DOHH2 (cell line): ENCODE measurements around the gene GNS.

Source experiments
- CTCF ChIP-seq: fragments of 200-600 bp; sonication (generic); IDR thresholded peaks from one replicate; pipeline ENCODE4 v1.5.1; 2014; ENCODE audit warnings: antibody characterized with exemption, mild to moderate bottlenecking, low read depth, low read length; ENCODE audit not compliant: poor library complexity, severe bottlenecking
- EZH2phosphoT487 ChIP-seq: fragments of 200-600 bp; sonication (generic); IDR thresholded peaks from 2 replicates; pipeline ENCODE4 v1.6.1; 2017; ENCODE audit warnings: borderline replicate concordance, mild to moderate bottlenecking, antibody characterized with exemption, low read length, moderate library complexity, mixed read lengths

DNA sequence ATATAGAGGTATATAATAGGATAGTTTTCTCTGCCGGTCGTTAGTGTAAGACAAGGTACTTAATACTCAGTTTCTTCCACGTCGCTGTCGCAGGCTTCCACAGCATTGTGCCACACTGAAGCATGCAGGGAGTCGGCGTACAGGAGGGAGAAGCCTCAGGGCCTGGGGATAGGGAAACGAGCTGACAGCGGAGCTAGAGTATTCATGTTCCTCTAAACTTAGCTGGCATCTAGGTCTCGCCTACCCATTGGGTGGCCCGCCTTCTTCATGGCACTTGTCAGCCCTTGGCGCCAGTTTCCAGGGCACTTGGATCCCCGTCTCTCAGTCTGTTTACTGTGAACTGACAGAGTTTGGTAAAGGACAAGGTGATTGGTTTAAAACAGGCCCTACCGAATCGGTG lies 73.6 kb downstream of the GNS start:
- TF ChIP-seq CTCF: no peak
- no peak for TF ChIP-seq EZH2phosphoT487
